A549 (cell line): ENCODE results near the gene JAZF1. TPM values are rescaled to one million over a fixed set of nuclear protein-coding genes. Genes with fewer than 3 reads are reported as not detected.

Experiments
- ATAC-seq, 2 experiments: fragments of 200-7000 bp in 1 of 2; fragments of >200 bp in 1 of 2; cut with Nextera tagmentation in 1 of 2; cut with Tn5 transposase in 1 of 2; 3 replicates each; pipeline versions ENCODE4 v1.8.0 to v1.9.1; 2018 to 2020; ENCODE audit warnings: mild to moderate bottlenecking in 1 of 2, moderate library complexity in 1 of 2
- CTCF ChIA-PET: fragments of 300-600 bp; sonication (Branson Sonifier 250); formaldehyde crosslinking; extraction: SDS; loops from one replicate; lab custom pipeline; 2021; ENCODE audit warnings: antibody characterized with exemption, inconsistent platforms; lab: Yijun Ruan, JAX
- POLR2A ChIA-PET: fragments of 350-600 bp; formaldehyde crosslinking; extraction: SDS; loops from one replicate; lab custom pipeline; 2021; ENCODE audit warnings: antibody characterized with exemption, inconsistent platforms; lab: Yijun Ruan, JAX
- DNase-seq, 2 experiments: peaks; one replicate each; pipeline versions ENCODE4 v3.0.0 to v3.0.0-alpha.2; 2011 to 2016; ENCODE audit warnings: low read depth in 1 of 2, low spot score in 1 of 2
- FAIRE-seq: peaks from 2 replicates; lab custom pipeline; 2011; peaks lifted over from hg19 to GRCh38; lab: Jason Lieb, UNC
- H3K27ac ChIP-seq, 2 experiments: fragments of >200 bp; sonication (Bioruptor Twin); formaldehyde crosslinking; 3 replicates each; pipeline ENCODE4 v1.5.1; 2016 to 2017
- H3K4me1 ChIP-seq: fragments of >200 bp; sonication (Bioruptor Twin); formaldehyde crosslinking; 3 replicates; pipeline ENCODE4 v1.6.1; 2016
- H3K4me2 ChIP-seq: fragments of >200 bp; sonication (Bioruptor Twin); formaldehyde crosslinking; 3 replicates; pipeline ENCODE4 v1.6.1; 2016
- H3K4me3 ChIP-seq: fragments of >200 bp; sonication (Bioruptor Twin); formaldehyde crosslinking; 3 replicates; pipeline ENCODE4 v1.5.1; 2016
- H3K9me3 ChIP-seq: fragments of >200 bp; sonication (Bioruptor Twin); formaldehyde crosslinking; 3 replicates; pipeline ENCODE4 v1.6.1; 2016
- CBX8 ChIP-seq: fragments of 200-600 bp; sonication (generic); IDR thresholded peaks from 2 replicates; pipeline ENCODE4 v1.6.1; 2016
- CHD4 ChIP-seq: fragments of 200-600 bp; sonication (generic); IDR thresholded peaks from 2 replicates; pipeline ENCODE4 v1.6.1; 2016; ENCODE audit warnings: antibody characterized with exemption, mild to moderate bottlenecking, borderline replicate concordance
- CTCF ChIP-seq: fragments of >200 bp; sonication (Bioruptor Twin); formaldehyde crosslinking; IDR thresholded peaks from 3 replicates; pipeline ENCODE4 v1.5.1; 2016
- ESRRA ChIP-seq: fragments of 150-350 bp; IDR thresholded peaks from 2 replicates; pipeline ENCODE4 v1.6.1; 2014; ENCODE audit warnings: mild to moderate bottlenecking, low read length, borderline replicate concordance
- GATA3 ChIP-seq: IDR thresholded peaks from 2 replicates; pipeline ENCODE4 v1.6.1; 2012; ENCODE audit warnings: borderline replicate concordance
- HDAC2 ChIP-seq: fragments of 200-600 bp; sonication (generic); IDR thresholded peaks from 2 replicates; pipeline ENCODE4 v1.6.1; 2016
- HMGXB4 ChIP-seq: fragments of 250-450 bp; sonication (Bioruptor Pico); IDR thresholded peaks from 2 replicates; pipeline ENCODE4 v1.5.0; 2021; ENCODE audit warnings: mild to moderate bottlenecking, moderate library complexity, borderline replicate concordance
- HOXB5 ChIP-seq: fragments of 250-450 bp; sonication (Bioruptor Pico); IDR thresholded peaks from 2 replicates; pipeline ENCODE4 v1.5.0; 2020; ENCODE audit warnings: mild to moderate bottlenecking, moderate library complexity
- KDM5A ChIP-seq: fragments of 200-600 bp; sonication (generic); IDR thresholded peaks from 2 replicates; pipeline ENCODE4 v1.6.1; 2016; ENCODE audit warnings: antibody characterized with exemption, mild to moderate bottlenecking
- MAZ ChIP-seq: fragments of 150-350 bp; IDR thresholded peaks from 2 replicates; pipeline ENCODE4 v1.6.1; 2014; ENCODE audit warnings: antibody characterized with exemption, low read depth, low read length, borderline replicate concordance
- PHF8 ChIP-seq: fragments of 200-600 bp; sonication (generic); IDR thresholded peaks from 2 replicates; pipeline ENCODE4 v1.6.1; 2016; ENCODE audit warnings: low read depth, mild to moderate bottlenecking, antibody characterized with exemption, moderate library complexity, borderline replicate concordance
- POLR2A ChIP-seq: IDR thresholded peaks from 2 replicates; pipeline ENCODE4 v1.6.1; 2012; ENCODE audit warnings: mild to moderate bottlenecking, low read length
- POLR2AphosphoS2 ChIP-seq: conservative IDR thresholded peaks from 2 replicates; pipeline ENCODE4 v1.6.1; 2012; ENCODE audit warnings: low read length, improper control_type of control experiment, inconsistent platforms
- RCOR1 ChIP-seq: fragments of 150-350 bp; IDR thresholded peaks from 2 replicates; pipeline ENCODE4 v1.6.1; 2014; ENCODE audit warnings: antibody characterized with exemption, low read length, low read depth
- REST ChIP-seq: fragments of 200-600 bp; sonication (generic); IDR thresholded peaks from 2 replicates; pipeline ENCODE4 v1.6.1; 2016; ENCODE audit warnings: antibody characterized with exemption, mild to moderate bottlenecking, moderate library complexity
- RFX5 ChIP-seq: fragments of 450-650 bp; IDR thresholded peaks from 2 replicates; pipeline ENCODE4 v1.7.1; 2014; ENCODE audit warnings: antibody characterized with exemption, mild to moderate bottlenecking, moderate library complexity
- SMC3 ChIP-seq: fragments of >200 bp; sonication (Bioruptor Twin); formaldehyde crosslinking; IDR thresholded peaks from 3 replicates; pipeline ENCODE4 v1.6.1; 2018; ENCODE audit warnings: inconsistent platforms
- TP53 ChIP-seq: fragments of 250-450 bp; sonication (Bioruptor Pico); IDR thresholded peaks from 2 replicates; pipeline ENCODE4 v1.5.0; 2021; ENCODE audit warnings: mild to moderate bottlenecking, moderate library complexity
- USF2 ChIP-seq: fragments of 450-650 bp; IDR thresholded peaks from 2 replicates; pipeline ENCODE4 v1.6.1; 2014; ENCODE audit warnings: antibody characterized with exemption
- ZC3H11A ChIP-seq: fragments of 450-650 bp; IDR thresholded peaks from 2 replicates; pipeline ENCODE4 v1.6.1; 2014; ENCODE audit warnings: antibody characterized with exemption, mild to moderate bottlenecking
- ZNF302 ChIP-seq: fragments of 250-450 bp; sonication (Bioruptor Pico); IDR thresholded peaks from 2 replicates; pipeline ENCODE4 v1.9.0; 2021; ENCODE audit warnings: inconsistent platforms, mild to moderate bottlenecking, moderate library complexity
- WGBS: methylation state at CpG from one replicate; pipeline ENCODE4 v1.1.6; 2017; ENCODE audit errors: missing lambda C conversion rate; 5-methylcytosine and 5-hydroxymethylcytosine counted together
- polyA plus RNA-seq, 4 experiments: library from polyadenylated mRNA; depleted of rRNA in 3 of 4; stranded (reverse); fragments of >200 nt; fragmentation: RNase III in 1 of 4; extraction: RNeasy Plus Mini Kit Qiagen cat#74134 plus additional on column Dnase treatment in 1 of 4; gene quantifications; 2 replicates in 3 of 4; 3 replicates in 1 of 4; pipeline ENCODE4 v1.2.3, GENCODE V29; 2011 to 2017

The JAZF1 gene
- polyA plus RNA-seq, 2 of the 4 experiments (the other 2 are of a cell fraction) = 1.9 to 2.8 TPM

GRCh38 chr7:28222636-28223035 lies 42.0 kb upstream of the JAZF1 start:
- Histone ChIP-seq H3K4me3 (no peak overlapping the region), H3K27ac (no peak overlapping the region), H3K9me3 (0 out of 3 replicates have a peak, but pooled peaks cover 6% of the 10 kb centered on the region), H3K4me1 (no peaks in the 10 kb centered on the region), H3K4me2 (no peak overlapping the region)
- TF ChIP-seq CTCF (no peak), RFX5 (no peak), USF2 (no peak)
- FAIRE-seq (no peak), ATAC-seq (no peak), DNase-seq (no peak)
- ChIA-PET CTCF (no interaction called here), POLR2A (no interaction called here)
- WGBS = 16% methylated on average over 3 of the region's 3 CpGs

GRCh38 chr7:28219793-28220192 lies 39.2 kb upstream of the JAZF1 start:
- 0 out of 3 replicates have a peak, but pooled peaks cover 6% of the 10 kb centered on the region for H3K9me3 ChIP-seq
- TF ChIP-seq RCOR1 = no peak
- TF ChIP-seq HOXB5 = no peak
- no peak for TF ChIP-seq PHF8
- no peak for TF ChIP-seq CBX8
- TF ChIP-seq RFX5 = no peak
- no peak for TF ChIP-seq HMGXB4 (CRISPR knock-in tag)
- TF ChIP-seq SMC3 = no peak
- no peak for TF ChIP-seq ZNF302 (CRISPR knock-in tag)
- TF ChIP-seq MAZ = no peak
- TF ChIP-seq HDAC2 = no peak
- TF ChIP-seq REST = no peak
- no peak for TF ChIP-seq GATA3
- TF ChIP-seq POLR2AphosphoS2 = no peak
- TF ChIP-seq CHD4 = no peak
- no peak for TF ChIP-seq ZC3H11A
- TF ChIP-seq TP53 (CRISPR knock-in tag) = no peak
- TF ChIP-seq ESRRA = no peak
- TF ChIP-seq KDM5A = no peak
- TF ChIP-seq POLR2A = no peak
- ChIA-PET CTCF (no interaction called here), POLR2A (interaction anchor here (0.6 kb wide), 2 partner anchors 41 to 1343 kb away, joined by 3 to 4 read pairs; no protein-coding TSS in a partner anchor)
- no peak for FAIRE-seq
- no peaks in the 10 kb centered on the region for H3K4me1 ChIP-seq
- H3K27ac ChIP-seq = no peak overlapping the region
- DNase-seq = no peak
- no peak for ATAC-seq
- H3K4me2 ChIP-seq = no peak overlapping the region
- H3K4me3 ChIP-seq = no peak overlapping the region
